NCI-H2081 treated with DMSO at 0.1 percent for 48 hours (cell line): ENCODE results near the gene RXYLT1.
"Not testable (repeated sequence)": the region's sequence is repeated elsewhere in the genome, so short reads cannot be mapped to it uniquely, and the experiment has no call there.

Source experiments
- DNase-seq: peaks from one replicate; lab custom pipeline; 2025; lab: John Stamatoyannopoulos, UW

The RXYLT1 gene

DNA sequence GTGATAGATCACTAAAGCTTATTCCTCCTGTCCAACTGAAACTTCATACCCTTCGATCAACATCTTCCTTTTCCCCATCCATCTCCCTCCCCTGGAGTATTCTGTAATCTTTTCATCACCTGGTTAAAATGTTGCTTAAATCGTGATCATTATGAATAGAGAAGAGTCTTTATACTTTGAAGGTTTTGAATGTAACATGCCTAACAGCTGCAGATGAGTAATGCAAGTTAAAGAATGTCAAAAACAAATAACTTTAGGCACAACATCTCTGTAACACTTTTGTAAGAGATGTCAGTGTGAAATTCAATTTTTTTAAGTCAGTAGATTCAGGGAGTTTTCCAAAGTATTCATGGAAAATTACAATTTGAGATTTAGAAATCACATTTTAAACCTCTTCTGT, 25.0 kb downstream of the RXYLT1 start:
- no peak for DNase-seq

DNA sequence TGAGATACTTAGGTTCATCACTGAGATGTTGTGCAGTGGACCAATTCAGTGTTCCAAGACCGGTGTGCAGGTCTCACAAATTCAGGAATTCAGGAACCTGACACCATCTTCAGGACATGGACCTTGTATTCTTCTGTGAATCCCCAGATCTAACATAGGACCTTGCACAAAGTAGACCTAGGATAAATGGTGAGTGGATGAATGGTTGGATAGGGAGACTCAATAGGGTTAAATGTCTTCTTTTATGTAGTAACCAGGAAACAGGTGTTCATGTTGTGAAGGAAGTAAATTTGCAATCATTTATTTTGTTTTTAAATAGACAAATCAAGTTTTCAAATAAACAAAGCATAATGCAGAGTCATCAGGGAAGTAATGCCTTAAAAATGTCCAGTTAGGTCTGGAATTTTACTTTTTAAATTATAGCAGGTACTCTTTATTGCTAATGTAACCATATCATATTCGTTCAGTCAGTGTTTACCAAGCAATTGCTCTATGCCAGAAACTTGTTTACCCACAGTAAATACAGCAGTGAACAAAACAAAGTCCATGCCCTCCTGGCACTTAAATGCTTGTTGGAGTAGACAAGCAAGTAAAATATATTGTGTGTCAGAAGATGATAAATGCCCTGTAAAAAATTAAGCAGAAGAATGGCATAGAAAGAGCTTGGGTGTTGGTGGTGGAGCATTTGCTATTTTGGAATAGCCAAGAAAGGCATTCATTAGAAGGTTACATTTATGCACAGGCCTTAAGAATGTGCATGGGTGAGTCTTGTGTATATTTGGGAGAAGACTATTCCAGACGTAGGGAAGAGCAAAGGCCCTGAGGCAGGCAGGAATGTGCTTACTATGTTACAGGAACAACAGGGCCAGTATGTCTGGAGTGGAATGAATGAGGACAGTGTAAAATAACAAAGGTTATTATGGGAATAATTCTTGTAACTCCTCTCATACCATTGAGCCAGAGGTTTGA, 26.3 kb downstream of the RXYLT1 start:
- DNase-seq: peak; percentile 96

DNA sequence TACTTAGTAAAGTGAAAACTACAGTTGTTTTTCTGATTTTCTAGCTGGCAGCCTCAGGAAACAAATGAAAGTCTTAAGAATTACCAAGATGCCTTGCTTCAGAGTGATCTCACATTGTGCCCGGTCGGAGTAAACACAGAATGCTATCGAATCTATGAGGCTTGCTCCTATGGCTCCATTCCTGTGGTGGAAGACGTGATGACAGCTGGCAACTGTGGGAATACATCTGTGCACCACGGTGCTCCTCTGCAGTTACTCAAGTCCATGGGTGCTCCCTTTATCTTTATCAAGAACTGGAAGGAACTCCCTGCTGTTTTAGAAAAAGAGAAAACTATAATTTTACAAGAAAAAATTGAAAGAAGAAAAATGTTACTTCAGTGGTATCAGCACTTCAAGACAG, 28.9 kb downstream of the RXYLT1 start:
- DNase-seq: no peak

DNA sequence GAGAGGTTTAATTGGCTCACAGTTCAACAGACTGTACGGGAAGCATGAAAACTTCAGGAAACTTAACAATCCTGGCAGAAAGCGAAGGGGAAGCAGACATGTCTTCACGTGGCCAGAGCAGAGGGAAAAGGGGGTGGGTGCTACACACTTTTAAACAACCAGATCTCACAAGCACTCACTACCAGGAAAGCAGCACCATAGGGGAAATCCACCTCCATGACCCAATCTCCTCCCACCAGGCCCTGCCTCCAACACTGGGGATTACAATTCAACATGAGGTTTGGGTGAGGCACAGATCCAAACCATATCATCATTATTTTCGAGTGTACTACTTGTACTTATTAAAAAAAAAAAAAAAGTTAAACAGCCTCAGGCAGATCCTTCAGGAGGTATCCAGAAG, 29.9 kb downstream of the RXYLT1 start:
- DNase-seq: no peak

DNA sequence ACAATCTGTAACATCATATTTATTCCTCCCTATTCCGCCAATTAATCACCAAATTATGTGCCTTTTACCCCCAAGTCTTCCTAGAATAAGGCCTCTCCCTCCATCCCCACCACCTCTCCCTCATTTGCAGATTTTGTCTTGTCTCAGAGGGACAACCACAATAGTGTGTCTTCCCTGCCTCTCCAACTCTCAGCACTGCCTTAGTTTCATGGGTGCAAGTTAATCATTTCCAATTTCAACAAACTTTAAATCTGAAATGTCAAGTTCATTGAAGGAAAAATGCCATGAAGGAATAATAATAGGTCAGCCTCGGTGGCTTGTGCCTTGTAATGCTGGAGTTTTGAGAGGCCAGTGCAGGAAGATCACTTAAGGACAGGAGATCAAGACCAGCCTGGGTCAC, 31.6 kb downstream of the RXYLT1 start:
- no peak for DNase-seq

DNA sequence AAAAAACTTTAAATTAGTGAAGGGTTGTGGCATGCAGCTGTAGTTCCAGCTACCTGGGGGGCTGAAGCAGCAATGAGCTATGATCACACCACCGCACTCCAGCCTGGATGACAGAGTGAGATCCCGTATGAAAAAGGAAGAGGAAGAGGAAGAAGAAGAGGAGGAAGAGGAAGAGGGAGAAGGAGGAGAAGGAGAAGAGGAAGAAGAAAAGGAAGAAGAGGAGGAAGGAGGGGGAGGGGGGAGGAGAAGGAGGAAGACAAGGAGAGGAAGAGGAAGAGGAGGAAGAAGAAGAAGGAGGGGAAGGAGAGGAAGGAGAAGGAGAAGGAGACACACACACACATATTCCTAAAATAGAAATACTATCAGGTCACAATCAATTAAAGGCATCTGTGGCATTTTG, 32.0 kb downstream of the RXYLT1 start:
- DNase-seq: no peak

DNA sequence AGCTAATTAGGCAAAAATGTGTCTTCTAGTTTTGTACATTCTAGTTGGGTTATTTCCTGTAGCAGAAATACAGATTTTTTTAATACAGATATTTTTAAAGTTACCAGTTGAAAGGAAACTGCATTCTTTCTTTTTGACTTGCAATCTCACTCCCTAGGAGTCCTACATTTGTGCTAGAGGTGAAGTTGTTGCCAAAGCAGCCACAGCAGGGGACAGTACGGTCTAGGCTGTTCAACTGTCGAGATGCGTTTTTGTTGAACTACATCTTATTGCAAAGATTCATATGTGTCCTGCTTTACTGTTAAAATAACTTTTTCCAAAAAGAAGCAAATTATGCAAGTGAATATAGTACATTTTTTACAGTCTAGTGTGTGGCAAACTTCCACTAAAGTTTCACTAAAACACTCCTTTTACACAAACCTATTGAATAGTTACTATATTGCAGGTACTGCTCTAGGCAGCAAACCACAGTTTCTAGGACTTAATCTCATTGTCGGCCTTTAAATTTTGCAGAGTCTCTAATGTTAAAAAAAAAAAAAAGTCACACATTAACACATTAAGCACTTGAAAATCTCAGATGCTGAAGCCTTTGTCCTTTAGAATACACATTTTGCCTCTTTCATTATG, 34.5 kb downstream of the RXYLT1 start:
- no peak for DNase-seq

DNA sequence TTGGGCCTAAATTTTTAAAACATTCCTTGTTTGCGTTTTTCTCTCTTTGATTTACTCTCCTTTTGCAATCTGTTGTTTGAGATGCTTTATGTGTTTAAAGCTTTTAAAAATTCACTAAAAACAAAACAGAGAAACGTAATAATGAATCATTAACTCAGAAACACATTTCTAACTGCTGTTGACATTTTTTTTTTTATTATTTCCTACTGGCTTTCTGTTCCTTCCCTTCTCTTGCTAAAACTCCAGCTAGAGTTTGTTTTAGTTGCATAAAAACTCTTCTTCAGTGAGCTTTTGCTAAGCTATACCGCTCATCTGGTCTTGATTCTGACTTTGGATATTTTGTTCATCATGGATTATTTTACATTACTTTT, 35.8 kb downstream of the RXYLT1 start:
- DNase-seq: no peak

DNA sequence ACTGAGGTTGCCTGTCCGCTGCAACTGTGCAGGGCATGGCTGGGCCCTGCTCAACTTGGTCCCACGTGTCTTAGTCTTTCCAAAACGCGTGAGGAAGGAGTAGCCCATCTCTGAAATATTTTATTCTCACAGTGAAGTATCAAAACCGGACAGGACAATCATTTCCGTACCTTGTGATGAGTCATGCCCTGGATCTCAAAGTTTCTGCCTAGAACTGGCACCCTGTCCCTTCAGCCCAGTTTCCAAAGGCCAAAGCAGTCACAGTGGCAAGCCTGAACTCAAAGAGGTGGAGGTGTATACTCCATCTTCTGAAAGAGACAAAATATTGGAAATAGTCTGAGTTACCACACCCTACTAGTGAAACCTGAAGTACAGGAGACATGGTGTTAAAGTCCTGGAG, 36.3 kb downstream of the RXYLT1 start:
- no peak for DNase-seq

DNA sequence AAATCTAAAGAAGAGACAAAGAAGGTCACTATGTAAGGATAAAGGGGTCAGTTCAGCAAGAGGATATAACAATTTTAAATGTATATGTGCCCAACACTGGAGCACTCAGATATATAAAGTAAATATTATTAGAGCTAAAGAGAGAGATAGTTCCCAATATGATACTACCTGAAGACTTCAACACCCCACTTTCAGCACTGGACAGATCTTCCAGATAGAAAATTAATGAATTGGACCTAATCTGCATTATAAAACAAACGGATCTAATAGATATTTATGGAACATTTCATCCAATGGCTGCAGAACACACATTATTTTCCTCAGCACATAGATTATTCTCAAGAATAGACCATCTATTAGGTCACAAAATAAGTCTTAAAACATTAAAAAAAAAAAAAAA, 40.7 kb downstream of the RXYLT1 start:
- no peak for DNase-seq

DNA sequence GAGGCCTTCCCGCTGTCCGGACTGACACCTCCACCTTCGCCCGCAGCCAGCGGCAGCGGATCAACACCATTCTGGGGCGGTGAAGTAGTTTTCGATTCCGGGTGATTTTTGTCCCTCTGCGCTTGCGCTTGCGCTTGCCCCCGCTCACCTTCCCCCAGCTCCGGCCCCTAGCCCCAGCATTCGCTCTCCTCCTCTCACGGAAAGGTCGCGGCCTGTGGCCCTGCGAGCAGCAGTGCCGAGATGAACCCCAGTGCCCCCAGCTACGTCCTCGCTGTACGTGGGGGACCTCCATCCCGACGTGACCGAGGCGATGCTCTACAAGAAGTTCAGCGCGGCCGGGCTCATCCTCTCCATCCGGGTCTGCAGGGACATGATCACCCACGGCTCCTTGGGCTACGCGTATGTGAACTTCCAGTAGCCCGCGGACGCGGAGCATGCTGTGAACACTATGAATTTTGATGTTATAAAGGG, 42.1 kb downstream of the RXYLT1 start:
- no peak for DNase-seq

DNA sequence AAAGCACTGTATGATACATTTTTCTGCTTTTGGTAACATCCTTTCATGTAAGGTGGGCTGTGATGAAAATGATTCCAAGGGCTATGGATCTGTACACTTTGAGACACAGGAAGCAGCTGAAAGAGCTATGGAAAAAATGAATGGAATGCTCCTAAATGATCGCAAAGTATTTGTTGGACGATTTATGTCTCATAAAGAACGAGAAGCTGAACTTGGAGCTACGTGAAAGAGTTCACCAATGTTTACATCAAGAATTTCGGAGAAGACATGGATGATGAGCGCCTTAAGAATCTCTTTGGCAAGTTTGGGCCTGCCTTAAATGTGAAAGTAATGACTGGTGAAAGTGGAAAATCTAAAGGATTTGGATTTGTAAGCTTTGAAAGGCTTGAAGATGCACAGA, 42.6 kb downstream of the RXYLT1 start:
- DNase-seq: no peak

DNA sequence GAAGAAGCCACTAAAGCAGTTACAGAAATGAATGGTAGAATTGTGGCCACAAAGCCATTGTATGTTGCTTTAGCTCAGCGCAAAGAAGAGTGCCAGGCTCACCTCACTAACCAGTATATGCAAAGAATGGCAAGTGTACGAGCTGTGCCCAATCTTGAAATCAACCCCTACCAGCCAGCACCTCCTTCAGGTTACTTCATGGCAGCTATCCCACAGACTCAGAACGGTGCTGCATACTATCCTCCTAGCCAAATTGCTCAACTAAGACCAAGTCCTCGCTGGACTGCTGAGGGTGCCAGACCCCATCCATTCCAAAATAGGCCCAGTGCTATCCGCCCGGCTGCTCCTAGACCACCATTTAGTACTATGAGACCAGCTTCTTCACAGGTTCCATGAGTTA, 43.3 kb downstream of the RXYLT1 start:
- no peak for DNase-seq

DNA sequence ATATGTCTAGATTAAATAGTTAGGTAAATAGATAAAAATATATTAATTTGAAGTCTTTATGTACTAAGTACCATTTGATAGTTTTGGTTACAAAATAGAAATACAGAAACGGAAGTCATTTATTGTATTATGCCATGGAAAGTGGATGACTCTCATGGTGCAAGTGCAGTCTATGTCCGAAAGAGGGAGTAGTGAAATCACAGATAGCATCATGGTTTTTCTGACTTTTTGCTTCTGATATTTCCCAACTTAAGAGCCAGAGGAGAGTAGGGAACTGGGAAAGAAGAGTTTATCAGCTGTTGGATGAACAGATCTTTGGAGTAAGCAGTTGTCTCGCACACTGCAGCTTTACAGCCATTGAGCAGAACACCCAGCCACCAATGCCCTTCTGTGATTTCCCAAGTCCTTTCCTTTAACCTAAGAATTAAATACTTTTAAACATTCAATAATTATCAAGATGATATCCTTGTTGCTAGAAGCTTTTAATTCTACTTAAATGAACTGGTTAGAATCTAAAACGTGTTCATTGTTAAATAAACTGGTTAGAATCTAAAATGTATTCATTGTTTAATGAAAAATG, 46.4 kb downstream of the RXYLT1 start:
- DNase-seq: no peak

DNA sequence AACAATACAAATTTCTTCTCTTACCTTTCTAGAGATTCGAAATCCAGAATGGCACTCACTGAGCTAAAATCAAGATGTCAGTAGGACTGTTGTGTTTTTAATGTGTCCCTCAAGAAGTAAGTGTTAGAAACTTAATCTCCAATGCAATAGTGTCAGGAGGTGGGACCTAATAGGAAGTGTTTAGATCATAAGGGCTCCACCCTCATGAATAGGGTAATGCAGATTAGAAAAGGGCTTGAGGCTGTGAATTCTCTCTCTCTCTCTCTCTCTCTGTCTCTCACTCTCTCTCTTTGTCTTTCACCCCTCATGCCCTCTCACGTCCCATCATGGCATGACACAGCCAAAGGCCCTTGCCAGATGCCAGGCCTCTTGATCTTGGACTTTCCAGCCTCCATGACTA, 49.2 kb downstream of the RXYLT1 start:
- DNase-seq: no peak

DNA sequence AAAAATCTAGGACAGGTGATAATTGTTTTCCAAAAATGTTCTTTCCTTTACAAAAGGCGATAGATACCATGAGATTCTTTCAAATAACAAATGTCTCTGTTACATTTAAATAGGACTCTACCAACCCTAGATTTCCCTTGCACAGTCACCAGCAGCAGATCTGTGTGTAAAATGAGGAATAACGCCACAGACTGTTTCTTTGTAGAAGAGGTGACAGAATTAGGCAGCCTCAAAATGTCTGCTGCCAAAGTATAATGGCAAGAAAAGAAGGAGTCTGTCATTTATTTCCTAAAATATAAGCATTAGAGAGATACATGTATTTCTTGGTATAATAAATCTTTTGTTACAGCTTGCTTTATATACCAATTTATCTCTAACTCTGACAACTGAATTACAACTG, 56.3 kb downstream of the RXYLT1 start:
- DNase-seq: no peak

DNA sequence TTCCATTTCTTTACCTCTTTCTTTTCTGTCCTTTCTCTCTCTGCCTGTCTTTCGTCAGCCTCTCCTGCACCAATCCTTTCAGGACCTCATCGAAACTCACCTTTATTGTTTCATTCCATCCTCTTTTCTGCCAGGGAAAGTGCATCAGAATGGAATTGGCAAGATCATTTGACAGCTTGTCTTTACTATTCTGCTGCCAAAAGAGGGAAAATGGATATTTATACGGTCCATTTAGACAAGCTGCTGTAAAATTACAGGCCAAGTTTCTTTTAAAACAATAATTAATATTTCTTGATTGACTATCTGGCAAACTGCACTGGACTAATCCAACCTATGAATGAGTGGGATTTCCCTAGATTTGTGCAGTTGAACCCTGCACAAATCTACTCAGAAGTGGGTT, 57.2 kb downstream of the RXYLT1 start:
- no peak for DNase-seq

DNA sequence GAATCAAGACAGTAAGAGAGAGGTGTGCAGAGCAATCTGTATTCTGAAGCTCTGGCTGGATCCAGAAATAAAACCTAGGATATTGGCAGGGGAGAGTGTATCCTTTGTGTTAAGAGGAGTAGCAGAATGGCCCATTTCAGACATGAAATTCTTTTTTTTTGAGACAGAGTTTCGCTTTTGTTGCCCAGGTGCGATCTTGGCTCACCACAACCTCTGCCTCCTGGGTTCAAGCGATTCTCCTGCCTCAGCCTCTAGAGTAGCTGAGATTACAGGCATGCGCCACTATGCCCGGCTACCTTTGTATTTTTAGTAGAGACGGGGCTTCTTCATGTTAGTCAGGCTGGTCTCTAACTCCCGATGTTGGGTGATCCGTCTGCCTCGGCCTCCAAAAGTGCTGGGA, 58.7 kb downstream of the RXYLT1 start:
- no peak for DNase-seq

DNA sequence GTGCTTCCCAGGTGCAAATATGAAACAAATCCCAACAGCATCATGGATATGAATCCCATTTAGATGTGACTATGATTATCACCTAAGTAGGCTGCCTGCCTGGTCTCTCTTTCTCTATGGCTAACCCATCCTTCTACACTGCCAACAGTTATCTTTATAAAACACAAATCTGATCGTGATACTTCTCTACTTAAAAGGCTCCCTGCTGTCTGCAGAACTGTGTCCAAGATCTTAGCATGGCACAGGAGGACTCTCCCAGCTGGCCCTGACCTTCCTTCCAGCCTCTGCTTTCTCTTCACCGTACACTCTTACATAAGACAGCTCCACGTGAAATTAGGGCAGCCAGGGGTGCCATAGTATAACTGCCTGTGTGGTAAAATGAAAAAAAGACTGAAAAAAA, 61.3 kb downstream of the RXYLT1 start:
- no peak for DNase-seq

DNA sequence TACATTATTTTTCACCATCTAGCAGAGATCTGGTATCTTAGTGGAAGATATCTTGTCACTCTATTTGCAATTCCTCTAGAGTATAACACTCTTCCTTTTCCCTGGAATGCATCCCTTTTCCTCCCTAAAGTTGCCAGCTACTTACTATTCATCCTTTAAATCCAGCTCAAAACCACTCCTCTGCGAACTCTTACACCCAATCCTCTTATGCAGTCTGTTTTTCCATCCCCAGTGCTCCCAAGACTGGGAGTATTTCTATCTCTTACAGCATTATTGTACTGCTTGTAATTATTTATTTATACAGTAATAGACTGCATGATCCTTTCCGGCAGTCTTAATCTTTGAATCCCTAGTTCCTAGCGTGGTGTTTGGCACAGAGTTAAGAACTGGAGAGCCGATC, 61.9 kb downstream of the RXYLT1 start:
- no peak for DNase-seq

DNA sequence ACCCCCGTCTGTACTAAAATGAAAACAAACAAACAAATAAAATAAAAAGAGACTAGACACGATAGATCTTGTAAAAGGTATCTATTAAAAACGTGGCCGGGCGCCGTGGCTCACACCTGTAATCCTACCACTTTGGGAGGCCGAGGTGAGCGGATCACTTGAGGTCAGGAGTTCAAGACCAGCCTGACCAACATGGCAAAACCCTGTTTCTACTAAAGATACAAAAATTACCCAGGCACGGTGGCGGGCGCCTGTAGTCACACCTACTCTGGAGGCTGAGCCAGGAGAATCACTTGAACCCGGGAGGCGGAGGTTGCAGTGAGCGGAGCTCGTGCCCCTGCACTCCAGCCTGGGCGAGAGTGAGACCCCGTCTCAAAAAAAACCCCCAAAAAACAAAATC, 63.0 kb downstream of the RXYLT1 start:
- not testable (repeated sequence) for DNase-seq

DNA sequence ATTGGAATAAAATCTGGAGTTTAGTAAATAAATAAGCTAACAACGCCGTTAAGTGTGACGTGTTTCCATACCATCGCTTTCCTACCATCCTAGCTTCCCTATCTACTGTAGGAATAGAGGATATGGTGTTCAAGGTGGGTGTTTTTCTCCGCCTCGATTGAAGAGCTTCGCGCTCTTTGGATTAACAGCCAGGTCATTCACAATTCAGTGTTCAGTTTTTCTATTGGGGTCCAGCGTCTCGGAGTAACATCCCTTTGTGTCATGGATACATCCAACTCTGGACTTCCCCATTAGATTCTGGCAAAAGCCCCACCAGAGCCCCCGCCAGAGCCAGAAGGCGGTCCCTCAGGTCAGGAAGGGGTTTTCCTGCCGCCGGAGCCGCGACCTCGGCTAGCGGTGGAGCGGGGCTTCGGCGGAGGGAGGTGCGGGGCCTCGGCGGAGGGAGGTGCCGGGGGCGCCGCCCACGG, 63.6 kb downstream of the RXYLT1 start:
- DNase-seq: no peak
